Suppressor macrophage treated with lipopolysaccharide for 1 hour (primary cell): ENCODE results near the gene KLHDC10.
"Not testable (repeated sequence)": the region's sequence is repeated elsewhere in the genome, so short reads cannot be mapped to it uniquely, and the experiment has no call there.

Experiments
- DNase-seq, 3 donors: peaks; one replicate each; pipeline ENCODE4 v3.0.0-alpha.2; 2020 to 2022

The KLHDC10 gene

GRCh38 chr7:130079846-130080394, 9.6 kb downstream of the KLHDC10 start:
- DNase-seq: peak; percentile 12 to 42 (median 29)

DNA sequence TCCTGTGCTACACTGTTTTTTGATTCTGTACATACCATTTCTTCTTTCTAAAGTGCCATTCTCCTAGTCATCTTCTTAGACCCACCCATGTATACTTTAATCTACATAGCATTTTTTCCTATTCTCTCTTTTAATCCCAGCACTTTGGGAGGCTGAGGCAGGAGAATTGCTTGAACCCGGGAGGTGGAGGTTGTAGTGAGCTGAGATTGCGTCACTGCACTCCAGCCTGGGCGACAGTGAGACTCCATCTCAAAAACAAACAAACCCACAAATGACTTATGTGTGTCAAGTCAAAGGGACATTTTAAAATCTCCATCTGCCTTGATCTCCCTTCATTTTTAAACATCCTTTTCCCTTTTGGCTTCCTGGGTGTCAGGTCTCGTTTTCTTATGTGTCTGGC, 13.2 kb downstream of the KLHDC10 start:
- DNase-seq: not testable (repeated sequence)

DNA sequence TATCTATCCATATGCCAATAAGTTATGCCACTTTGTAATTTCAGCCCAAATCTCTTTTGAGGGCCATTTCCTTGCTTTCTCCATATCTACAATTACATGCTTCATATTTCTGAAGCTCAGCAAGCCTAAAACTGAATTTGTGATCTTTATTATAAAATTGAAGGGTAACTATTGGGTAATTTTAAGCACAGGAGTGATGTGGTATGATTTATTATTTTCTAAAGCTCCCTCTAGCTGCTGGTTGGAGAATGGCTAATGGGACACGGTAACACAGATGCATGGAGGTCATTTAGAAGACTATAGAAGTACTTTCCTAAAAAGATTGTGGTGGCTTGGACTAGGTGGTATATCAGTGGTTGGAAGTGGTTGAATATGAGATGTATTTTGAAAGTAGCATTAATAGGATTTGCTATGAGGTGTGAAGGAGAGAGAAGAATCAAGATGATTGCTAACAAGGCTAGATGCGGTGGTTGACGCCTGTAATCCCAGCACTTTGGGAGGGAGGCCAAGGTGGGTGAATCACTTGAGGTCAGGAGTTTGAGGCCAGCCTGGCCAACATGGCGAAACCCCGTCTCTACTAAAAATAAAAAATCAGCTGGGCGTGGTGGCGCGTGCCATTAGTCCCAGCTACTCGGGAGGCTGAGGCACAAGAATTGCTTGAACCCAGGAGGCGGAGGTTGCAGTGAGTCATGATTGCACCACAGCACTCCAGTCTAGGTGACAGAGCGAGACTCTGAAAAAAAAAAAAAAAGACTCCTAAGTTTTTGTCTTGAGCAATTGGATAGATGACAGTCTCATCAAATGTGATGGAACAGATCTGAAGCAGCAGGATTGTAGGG, 13.9 kb downstream of the KLHDC10 start:
- DNase-seq: peak; percentile 16 to 47 (median 43)

DNA sequence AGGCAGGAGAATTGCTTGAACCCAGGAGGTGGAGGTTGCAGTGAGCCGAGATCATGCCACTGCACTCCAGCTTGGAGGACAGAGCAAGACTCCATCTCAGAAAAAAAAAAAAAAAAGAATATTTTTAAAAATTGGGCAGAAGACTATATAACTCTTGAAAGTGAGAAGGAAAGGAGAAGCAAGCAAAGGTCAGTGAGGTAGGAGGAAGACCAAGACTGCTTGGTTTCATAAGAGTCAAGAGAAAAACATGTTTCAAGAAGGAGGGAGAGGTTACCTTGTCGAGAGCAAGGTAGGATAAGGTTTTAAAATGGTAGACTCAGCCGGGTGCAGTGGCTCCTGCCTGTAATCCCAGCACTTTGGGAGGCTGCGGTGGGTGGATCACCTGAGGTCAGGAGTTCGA, 14.9 kb downstream of the KLHDC10 start:
- DNase-seq: not testable (repeated sequence)

DNA sequence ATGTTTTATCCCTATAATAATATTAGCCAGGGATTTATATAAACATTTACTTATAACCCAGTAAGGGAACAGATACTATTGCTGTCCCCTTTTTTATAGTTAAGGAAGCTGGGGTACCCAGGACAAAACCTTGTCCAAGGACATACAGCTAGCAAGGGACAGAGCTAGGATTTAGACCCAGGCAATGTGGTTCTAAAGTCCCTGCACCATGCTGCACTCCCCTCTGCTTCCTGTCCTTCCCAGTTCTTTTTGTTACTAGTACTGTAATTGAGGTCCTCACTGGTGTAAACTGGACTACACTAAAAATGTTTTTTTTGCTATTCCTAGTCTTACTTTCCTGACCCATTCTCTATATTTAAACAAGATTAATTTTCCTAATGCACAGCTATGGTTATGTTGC, 16.6 kb downstream of the KLHDC10 start:
- no peak for DNase-seq

DNA sequence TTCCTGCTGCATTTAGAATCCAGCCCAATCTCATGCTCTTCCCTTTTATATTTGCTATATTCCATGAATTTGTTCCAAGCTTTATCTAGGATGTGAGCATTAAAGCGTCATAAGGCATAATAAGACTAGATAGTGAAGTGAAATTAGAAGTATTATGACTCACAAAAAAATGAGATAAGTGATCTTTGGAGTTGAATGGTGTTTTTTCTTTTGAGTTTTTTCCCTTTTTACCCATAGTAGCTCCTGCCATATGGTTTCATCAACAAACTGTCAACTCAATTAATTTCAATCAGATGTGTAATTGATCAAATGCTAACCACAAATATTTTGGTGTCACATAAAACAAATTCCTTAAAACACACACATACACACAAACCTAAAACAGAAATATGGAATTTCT, 17.0 kb downstream of the KLHDC10 start:
- DNase-seq: no peak

GRCh38 chr7:130090745-130091532, 20.6 kb downstream of the KLHDC10 start:
- no peak for DNase-seq

- DNase-seq: peak in 2 of 3 donors; percentile 23 to 36
Measured at GRCh38 chr7:130091999-130092398, 21.7 kb downstream of the KLHDC10 start.

GRCh38 chr7:130092598-130092997, 22.3 kb downstream of the KLHDC10 start:
- no peak for DNase-seq

DNA sequence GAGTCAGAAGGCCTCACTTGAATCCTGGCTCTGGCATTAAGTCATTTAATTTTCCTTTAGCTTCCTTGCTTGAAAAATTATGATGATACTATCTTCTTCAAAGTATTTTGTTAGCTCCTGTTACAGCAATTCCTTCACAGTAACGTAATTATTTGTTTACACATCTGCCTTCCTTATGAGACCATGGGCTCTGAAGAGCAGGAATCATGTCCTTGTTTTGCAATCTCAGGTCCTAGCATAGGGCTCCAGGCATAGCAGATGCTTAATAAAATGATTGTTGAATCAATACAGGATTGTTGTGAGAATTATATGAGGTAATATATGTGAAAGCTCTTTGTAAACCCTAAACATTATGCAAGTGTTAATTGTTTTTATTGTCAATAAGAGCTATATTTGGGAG, 25.5 kb downstream of the KLHDC10 start:
- DNase-seq: no peak

DNA sequence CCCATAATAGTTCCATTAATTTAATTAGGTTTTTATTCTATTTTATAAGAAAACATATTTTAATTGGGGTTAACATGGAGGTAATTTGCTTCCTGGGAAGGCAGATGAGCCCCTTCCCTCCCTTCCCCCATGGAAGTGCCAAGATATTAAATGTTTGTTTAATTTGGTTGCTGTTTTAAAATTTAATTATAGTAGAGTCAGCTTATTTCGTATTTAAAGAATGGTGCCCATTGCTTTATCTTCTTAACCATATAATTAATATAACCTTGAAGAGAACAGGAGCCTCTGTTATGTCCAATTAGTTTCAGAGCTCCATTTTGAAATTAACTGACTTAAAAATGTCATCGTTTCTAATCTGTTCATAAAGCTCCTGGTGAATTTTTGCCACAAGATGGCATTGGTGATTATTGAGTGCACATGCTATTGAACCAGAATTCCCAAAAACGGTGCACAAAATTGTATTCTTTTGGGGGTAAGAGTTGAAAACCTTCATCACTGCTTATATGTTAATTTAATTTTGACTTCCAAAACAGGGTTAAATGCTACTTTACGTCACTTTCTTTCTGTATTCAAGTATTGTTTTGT, 26.0 kb downstream of the KLHDC10 start:
- DNase-seq: no peak

DNA sequence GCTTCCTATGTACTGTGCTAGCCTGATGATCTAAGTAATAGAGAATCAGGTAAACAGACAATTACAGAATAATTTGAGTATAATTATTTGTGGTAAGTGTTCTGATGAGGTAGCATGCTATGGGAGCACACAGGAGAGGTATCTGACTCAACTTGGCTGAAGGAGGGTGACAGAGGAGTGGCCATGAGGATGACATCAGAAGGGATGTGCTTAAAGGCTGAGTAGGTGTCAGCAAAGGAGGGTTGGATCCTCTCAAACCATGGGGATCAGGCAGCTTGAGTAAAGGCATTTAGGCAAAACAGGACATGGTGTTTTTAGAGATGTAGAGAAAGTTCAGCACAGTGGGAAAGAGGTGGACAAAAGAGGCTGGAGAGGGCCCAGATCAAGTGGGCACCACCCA, 29.0 kb downstream of the KLHDC10 start:
- peak in 2 of 3 donors; percentile 4 to 15 for DNase-seq

DNA sequence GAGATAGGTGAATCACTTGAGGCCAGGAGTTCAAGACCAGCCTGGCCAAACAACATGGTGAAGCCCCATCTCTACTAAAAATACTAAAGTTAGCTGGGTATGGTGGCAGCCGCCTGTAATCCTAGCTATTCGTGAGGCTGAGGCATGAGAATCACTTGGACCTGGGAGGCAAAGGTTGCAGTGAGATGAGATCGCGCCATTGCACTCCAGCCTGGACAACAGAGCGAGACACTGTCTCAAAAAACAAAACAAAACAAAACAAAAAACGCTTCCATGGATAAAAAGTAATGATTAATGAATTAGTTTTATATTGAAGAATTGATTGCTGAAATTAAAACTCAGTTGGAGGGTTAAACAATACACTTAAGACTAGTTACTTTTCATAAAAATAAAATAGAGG, 32.3 kb downstream of the KLHDC10 start:
- no peak for DNase-seq

DNA sequence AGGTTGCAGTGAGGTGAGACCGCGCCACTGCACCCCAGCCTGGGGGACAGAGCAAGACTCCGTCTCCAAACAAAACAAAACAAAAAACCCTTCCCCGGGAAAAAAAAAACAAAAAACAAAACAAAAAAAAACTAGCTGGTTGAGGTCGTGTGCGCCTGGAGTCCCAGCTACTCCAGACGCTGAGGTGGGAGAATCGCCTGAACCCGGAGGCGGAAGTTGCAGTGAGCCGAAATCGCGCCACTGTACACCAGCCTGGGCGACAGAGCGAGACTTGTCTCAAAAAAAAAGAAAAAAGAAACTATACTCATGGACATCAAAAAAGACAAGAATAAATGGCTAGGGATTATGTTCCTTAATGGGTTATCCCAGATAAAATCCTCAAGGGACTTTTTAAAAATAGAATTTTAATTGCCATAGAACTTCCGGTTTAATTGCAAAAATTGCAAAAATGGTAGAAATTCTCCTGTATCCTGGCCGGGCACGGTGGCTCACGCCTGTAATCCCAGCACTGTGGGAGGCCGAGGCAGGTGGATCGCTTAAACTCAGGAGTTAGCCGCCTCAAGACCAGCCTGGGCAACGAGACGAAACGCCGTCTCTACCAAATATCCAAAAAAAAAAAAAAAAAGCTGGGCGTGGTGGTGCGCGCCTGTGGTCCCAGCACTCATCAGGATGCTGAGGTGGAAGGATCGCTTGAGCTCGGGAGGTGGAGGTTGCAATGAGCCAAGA, 37.8 kb downstream of the KLHDC10 start:
- DNase-seq: no peak

GRCh38 chr7:130108809-130109208, 38.5 kb downstream of the KLHDC10 start:
- DNase-seq: no peak

- DNase-seq: peak in 2 of 3 donors; percentile 1 to 3
Measured at GRCh38 chr7:130112093-130112492, 41.8 kb downstream of the KLHDC10 start.

- no peak for DNase-seq
Measured at GRCh38 chr7:130112662-130113425, 42.5 kb downstream of the KLHDC10 start.

- not testable (repeated sequence) for DNase-seq
Measured at GRCh38 chr7:130113426-130113805, 43.1 kb downstream of the KLHDC10 start.

DNA sequence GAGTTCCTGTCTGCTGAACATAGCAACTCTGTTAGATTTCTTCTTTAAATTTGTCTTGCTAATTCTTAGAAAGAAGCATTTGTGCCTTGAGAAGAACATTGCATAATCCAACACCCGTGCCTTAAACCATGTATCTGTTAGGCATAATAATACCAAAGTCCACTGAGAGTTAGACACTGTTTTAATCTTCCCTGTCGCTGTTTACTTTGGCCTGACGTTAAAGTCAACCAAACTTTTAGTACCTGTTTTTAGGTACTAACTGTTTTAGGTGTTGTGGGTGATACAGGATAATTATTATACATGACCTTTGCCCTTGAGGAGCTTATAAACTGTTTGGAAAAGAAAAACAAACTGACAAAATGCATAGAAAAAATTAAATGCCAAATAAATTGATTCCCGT, 43.6 kb downstream of the KLHDC10 start:
- no peak for DNase-seq

DNA sequence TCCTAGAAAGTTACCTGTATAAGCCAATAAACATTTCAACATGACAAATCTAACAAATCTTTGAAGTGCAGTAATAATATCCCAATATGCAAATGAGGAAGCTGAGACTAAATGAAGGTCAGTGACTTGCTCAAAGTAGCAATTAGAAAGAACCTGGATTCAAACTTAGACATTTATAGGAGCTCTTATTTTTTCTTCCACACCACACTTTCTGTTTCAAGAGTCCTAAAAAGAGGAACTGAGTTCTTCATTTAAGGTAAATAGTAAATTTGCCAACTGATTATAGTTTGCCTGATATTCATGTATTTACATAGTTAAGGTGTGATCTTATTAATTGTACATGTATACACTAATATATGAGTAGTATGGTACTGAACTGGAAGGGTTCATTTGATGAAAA, 44.0 kb downstream of the KLHDC10 start:
- DNase-seq: no peak

DNA sequence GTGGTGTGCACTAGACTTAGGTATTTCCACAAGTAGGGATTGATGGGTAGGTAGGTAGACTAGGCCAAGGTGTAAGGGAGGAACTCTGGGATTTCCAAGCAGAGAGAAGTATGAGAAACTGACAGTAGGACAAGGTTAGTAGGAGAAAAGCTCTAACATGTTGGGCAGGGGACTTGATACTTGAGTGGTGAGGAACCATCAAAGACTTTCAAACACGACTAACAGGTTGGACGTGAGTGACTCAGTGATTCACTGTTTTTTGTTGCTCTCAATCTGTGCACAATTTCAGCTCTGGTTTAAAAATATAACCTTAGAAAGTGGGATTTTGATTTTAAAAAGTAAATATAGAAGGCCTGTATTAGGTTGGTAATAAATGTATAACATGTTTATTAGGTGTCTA, 44.4 kb downstream of the KLHDC10 start:
- DNase-seq: no peak

DNA sequence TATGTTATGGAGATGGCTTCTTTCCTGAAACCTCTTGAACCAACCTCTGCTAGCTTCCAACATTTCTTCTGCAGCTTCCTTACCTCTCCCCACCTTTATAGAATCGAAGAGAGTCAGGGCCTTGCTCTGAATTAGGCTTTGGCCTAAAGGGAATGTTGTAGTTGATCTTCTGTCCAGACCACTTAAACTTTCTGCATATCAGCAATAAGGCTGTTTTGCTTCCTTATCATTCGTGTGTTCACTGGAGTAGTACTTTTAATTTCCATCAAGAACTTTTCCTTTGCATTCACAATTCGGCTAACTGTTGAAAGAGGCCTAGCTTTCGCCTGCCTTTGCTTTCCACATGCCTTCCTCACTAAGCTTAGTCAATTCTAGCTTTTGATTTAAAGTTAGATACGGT, 48.0 kb downstream of the KLHDC10 start:
- DNase-seq: no peak
